ENCODE results near the gene IL4.
"Not testable (repeated sequence)": the region's sequence is repeated elsewhere in the genome, so short reads cannot be mapped to it uniquely, and the experiment has no call there.

IL4 gene

DNA sequence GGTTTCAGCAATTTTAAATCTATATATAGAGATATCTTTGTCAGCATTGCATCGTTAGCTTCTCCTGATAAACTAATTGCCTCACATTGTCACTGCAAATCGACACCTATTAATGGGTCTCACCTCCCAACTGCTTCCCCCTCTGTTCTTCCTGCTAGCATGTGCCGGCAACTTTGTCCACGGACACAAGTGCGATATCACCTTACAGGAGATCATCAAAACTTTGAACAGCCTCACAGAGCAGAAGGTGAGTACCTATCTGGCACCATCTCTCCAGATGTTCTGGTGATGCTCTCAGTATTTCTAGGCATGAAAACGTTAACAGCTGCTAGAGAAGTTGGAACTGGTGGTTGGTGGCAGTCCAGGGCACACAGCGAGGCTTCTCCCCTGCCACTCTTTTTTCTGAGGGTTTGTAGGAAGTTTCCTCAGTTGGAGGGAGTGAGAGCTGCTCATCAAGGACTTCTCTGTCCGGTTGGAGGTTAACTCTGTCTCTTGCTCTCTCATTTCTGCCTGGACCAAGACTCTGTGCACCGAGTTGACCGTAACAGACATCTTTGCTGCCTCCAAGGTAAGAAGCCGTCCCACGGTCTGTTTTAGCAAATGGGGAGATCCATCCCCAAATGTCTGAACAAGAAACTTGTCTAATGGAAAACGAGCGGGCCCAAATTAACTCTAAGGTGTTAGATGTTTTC, at the start of gene IL4:
IL4 (plus strand) TSS at position 51 of the 692 bp plus-strand sequence; CDS start at position 113, 62 bp downstream.
- Histone ChIP-seq H3K9me3 (ENCODE audit: control insufficient read depth, insufficient read depth, low read length) (no peaks in the 10 kb centered on the region), H3K9ac (ENCODE audit: low read depth, low read length) (no peak within 1 kb of the TSS), H3K27me3 (ENCODE audit: control insufficient read depth, insufficient read depth, low read length) (no peaks in the 10 kb centered on the region), H3K4me3 (ENCODE audit: low read depth, low read length) (no peak within 1 kb of the TSS), H3K4me1 (ENCODE audit: control insufficient read depth, insufficient read depth, low read length) (no peaks in the 10 kb centered on the region), H3K36me3 (ENCODE audit: control insufficient read depth, insufficient read depth, low read length) (no peaks in the 10 kb centered on the region)

DNA sequence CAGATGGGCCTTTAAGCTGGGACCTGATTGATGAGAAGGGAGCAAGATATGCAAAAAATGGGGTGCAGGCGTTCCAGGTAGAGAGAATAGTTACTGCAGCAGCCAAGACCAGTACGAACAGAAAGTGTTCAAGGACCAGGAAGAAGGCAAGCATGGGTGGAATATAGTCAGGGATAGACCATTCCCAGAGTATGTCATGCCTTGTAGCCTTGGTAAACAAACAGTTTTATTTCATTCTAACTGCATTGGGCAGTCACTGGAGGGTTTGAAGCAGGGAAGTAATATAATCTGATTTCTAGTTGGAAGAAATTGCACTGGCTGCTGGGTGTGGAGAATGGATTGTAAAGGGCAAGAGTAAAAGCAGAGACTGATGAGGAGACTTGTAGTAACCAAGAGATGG, 46.3 kb upstream of the IL4 start:
- no peak overlapping the region for H3K4me3 ChIP-seq (ENCODE audit: low read depth, low read length)
- H3K4me1 ChIP-seq (ENCODE audit: control insufficient read depth, insufficient read depth, low read length): no peaks in the 10 kb centered on the region
- no peaks in the 10 kb centered on the region for H3K36me3 ChIP-seq (ENCODE audit: control insufficient read depth, insufficient read depth, low read length)
- H3K9ac ChIP-seq (ENCODE audit: low read depth, low read length): no peak overlapping the region
- H3K27me3 ChIP-seq (ENCODE audit: control insufficient read depth, insufficient read depth, low read length): no peaks in the 10 kb centered on the region
- H3K9me3 ChIP-seq (ENCODE audit: control insufficient read depth, insufficient read depth, low read length): no peaks in the 10 kb centered on the region

- no peaks in the 10 kb centered on the region for H3K36me3 ChIP-seq (ENCODE audit: control insufficient read depth, insufficient read depth, low read length)
- H3K9ac ChIP-seq (ENCODE audit: low read depth, low read length): no peak overlapping the region
- no peaks in the 10 kb centered on the region for H3K27me3 ChIP-seq (ENCODE audit: control insufficient read depth, insufficient read depth, low read length)
- H3K4me3 ChIP-seq (ENCODE audit: low read depth, low read length): no peak overlapping the region
- no peaks in the 10 kb centered on the region for H3K4me1 ChIP-seq (ENCODE audit: control insufficient read depth, insufficient read depth, low read length)
- H3K9me3 ChIP-seq (ENCODE audit: control insufficient read depth, insufficient read depth, low read length): no peaks in the 10 kb centered on the region
Observed at GRCh38 chr5:132628814-132629213, 45.0 kb upstream of the IL4 start.

GRCh38 chr5:132629230-132629944, 44.4 kb upstream of the IL4 start:
- Histone ChIP-seq H3K9me3 (ENCODE audit: control insufficient read depth, insufficient read depth, low read length) (no peaks in the 10 kb centered on the region), H3K9ac (ENCODE audit: low read depth, low read length) (no peak overlapping the region), H3K27me3 (ENCODE audit: control insufficient read depth, insufficient read depth, low read length) (no peaks in the 10 kb centered on the region), H3K4me1 (ENCODE audit: control insufficient read depth, insufficient read depth, low read length) (no peaks in the 10 kb centered on the region), H3K4me3 (ENCODE audit: low read depth, low read length) (no peak overlapping the region), H3K36me3 (ENCODE audit: control insufficient read depth, insufficient read depth, low read length) (no peaks in the 10 kb centered on the region)

- H3K9ac ChIP-seq (ENCODE audit: low read depth, low read length); H3K9me3 ChIP-seq (ENCODE audit: control insufficient read depth, insufficient read depth, low read length); H3K4me1 ChIP-seq (ENCODE audit: control insufficient read depth, insufficient read depth, low read length); H3K4me3 ChIP-seq (ENCODE audit: low read depth, low read length); H3K36me3 ChIP-seq (ENCODE audit: control insufficient read depth, insufficient read depth, low read length); H3K27me3 ChIP-seq (ENCODE audit: control insufficient read depth, insufficient read depth, low read length): not testable (repeated sequence)
Observed at GRCh38 chr5:132633587-132633986, 40.2 kb upstream of the IL4 start.

- no peak overlapping the region for H3K4me3 ChIP-seq (ENCODE audit: low read depth, low read length)
- no peaks in the 10 kb centered on the region for H3K9me3 ChIP-seq (ENCODE audit: control insufficient read depth, insufficient read depth, low read length)
- peaks cover 13% of the 10 kb centered on the region for H3K36me3 ChIP-seq (ENCODE audit: control insufficient read depth, insufficient read depth, low read length)
- H3K9ac ChIP-seq (ENCODE audit: low read depth, low read length): no peak overlapping the region
- no peaks in the 10 kb centered on the region for H3K27me3 ChIP-seq (ENCODE audit: control insufficient read depth, insufficient read depth, low read length)
- H3K4me1 ChIP-seq (ENCODE audit: control insufficient read depth, insufficient read depth, low read length): no peaks in the 10 kb centered on the region
Observed at GRCh38 chr5:132635873-132636272, 37.9 kb upstream of the IL4 start.

- no peaks in the 10 kb centered on the region for H3K27me3 ChIP-seq (ENCODE audit: control insufficient read depth, insufficient read depth, low read length)
- no peak overlapping the region for H3K9ac ChIP-seq (ENCODE audit: low read depth, low read length)
- peaks cover 17% of the 10 kb centered on the region for H3K36me3 ChIP-seq (ENCODE audit: control insufficient read depth, insufficient read depth, low read length)
- H3K4me3 ChIP-seq (ENCODE audit: low read depth, low read length): no peak overlapping the region
- H3K4me1 ChIP-seq (ENCODE audit: control insufficient read depth, insufficient read depth, low read length): no peaks in the 10 kb centered on the region
- H3K9me3 ChIP-seq (ENCODE audit: control insufficient read depth, insufficient read depth, low read length): no peaks in the 10 kb centered on the region
Observed at GRCh38 chr5:132637241-132637640, 36.5 kb upstream of the IL4 start.

DNA sequence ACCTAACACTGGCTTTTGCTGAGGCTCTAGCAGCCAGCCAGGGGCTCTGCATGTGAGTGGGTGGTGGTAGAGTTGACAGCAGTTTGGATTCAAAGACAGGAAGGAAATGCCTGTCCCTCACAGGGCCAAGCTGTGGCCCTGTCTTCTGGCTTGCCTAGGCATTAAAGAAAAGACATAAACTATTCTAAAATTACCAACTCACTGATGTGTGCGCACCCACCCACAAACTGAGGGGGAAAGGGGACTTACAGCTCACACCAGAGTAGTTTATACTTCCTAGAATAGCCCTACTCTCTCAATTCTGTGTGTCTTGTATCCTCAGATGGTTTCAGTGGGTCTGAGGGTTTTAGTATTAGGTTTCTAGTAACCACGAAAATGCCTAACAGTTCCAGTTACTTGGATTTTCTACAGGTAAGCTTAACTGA, 34.1 kb upstream of the IL4 start:
- H3K9me3 ChIP-seq (ENCODE audit: control insufficient read depth, insufficient read depth, low read length): no peaks in the 10 kb centered on the region
- no peak overlapping the region for H3K9ac ChIP-seq (ENCODE audit: low read depth, low read length)
- no peak overlapping the region for H3K4me3 ChIP-seq (ENCODE audit: low read depth, low read length)
- H3K36me3 ChIP-seq (ENCODE audit: control insufficient read depth, insufficient read depth, low read length): peaks cover 21% of the 10 kb centered on the region
- H3K4me1 ChIP-seq (ENCODE audit: control insufficient read depth, insufficient read depth, low read length): no peaks in the 10 kb centered on the region
- H3K27me3 ChIP-seq (ENCODE audit: control insufficient read depth, insufficient read depth, low read length): no peaks in the 10 kb centered on the region

GRCh38 chr5:132640613-132641012, 33.2 kb upstream of the IL4 start:
- no peak overlapping the region for H3K9ac ChIP-seq (ENCODE audit: low read depth, low read length)
- H3K27me3 ChIP-seq (ENCODE audit: control insufficient read depth, insufficient read depth, low read length): no peaks in the 10 kb centered on the region
- H3K9me3 ChIP-seq (ENCODE audit: control insufficient read depth, insufficient read depth, low read length): no peaks in the 10 kb centered on the region
- H3K4me1 ChIP-seq (ENCODE audit: control insufficient read depth, insufficient read depth, low read length): no peaks in the 10 kb centered on the region
- H3K4me3 ChIP-seq (ENCODE audit: low read depth, low read length): no peak overlapping the region
- H3K36me3 ChIP-seq (ENCODE audit: control insufficient read depth, insufficient read depth, low read length): peaks cover 21% of the 10 kb centered on the region

DNA sequence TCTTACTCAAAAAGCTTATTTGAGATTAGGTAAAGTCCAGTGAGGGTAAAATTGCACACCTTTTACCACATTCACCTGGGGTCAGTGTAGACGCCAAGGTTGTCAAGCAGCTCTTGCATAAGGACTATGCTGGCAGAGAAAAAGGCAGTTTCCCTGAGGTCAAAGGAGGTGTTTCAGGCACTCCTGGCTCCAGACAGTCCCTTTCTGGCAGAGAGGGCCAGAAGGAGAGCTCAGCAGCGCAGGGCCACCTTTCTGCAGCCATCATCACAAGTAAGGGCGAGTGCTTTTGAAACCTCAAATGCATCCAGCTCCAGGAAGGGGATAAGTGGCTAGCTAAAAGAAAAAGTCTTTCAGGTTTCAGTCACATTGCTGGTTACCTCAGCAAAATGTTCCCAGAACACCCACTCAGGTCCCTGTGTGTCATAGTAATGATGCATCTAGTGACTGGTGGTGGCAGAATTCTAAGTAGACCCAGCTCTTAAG, 32.5 kb upstream of the IL4 start:
- no peaks in the 10 kb centered on the region for H3K27me3 ChIP-seq (ENCODE audit: control insufficient read depth, insufficient read depth, low read length)
- no peaks in the 10 kb centered on the region for H3K9me3 ChIP-seq (ENCODE audit: control insufficient read depth, insufficient read depth, low read length)
- H3K4me1 ChIP-seq (ENCODE audit: control insufficient read depth, insufficient read depth, low read length): no peaks in the 10 kb centered on the region
- H3K4me3 ChIP-seq (ENCODE audit: low read depth, low read length): no peak overlapping the region
- no peak overlapping the region for H3K9ac ChIP-seq (ENCODE audit: low read depth, low read length)
- H3K36me3 ChIP-seq (ENCODE audit: control insufficient read depth, insufficient read depth, low read length): peaks cover 21% of the 10 kb centered on the region

GRCh38 chr5:132641841-132642240, 31.9 kb upstream of the IL4 start:
- H3K4me1 ChIP-seq (ENCODE audit: control insufficient read depth, insufficient read depth, low read length): no peaks in the 10 kb centered on the region
- H3K27me3 ChIP-seq (ENCODE audit: control insufficient read depth, insufficient read depth, low read length): no peaks in the 10 kb centered on the region
- H3K9me3 ChIP-seq (ENCODE audit: control insufficient read depth, insufficient read depth, low read length): no peaks in the 10 kb centered on the region
- H3K4me3 ChIP-seq (ENCODE audit: low read depth, low read length): no peak overlapping the region
- H3K36me3 ChIP-seq (ENCODE audit: control insufficient read depth, insufficient read depth, low read length): peaks cover 21% of the 10 kb centered on the region
- no peak overlapping the region for H3K9ac ChIP-seq (ENCODE audit: low read depth, low read length)

- no peak overlapping the region for H3K4me3 ChIP-seq (ENCODE audit: low read depth, low read length)
- H3K9me3 ChIP-seq (ENCODE audit: control insufficient read depth, insufficient read depth, low read length): no peaks in the 10 kb centered on the region
- no peaks in the 10 kb centered on the region for H3K27me3 ChIP-seq (ENCODE audit: control insufficient read depth, insufficient read depth, low read length)
- no peak overlapping the region for H3K9ac ChIP-seq (ENCODE audit: low read depth, low read length)
- H3K36me3 ChIP-seq (ENCODE audit: control insufficient read depth, insufficient read depth, low read length): peaks cover 10% of the 10 kb centered on the region
- no peaks in the 10 kb centered on the region for H3K4me1 ChIP-seq (ENCODE audit: control insufficient read depth, insufficient read depth, low read length)
Observed at GRCh38 chr5:132644177-132644576, 29.6 kb upstream of the IL4 start.
